SK-N-SH (cell line): ENCODE measurements around the gene HBB. TPM values are rescaled to one million over a fixed set of nuclear protein-coding genes. Genes with fewer than 3 reads are reported as not detected.

Source experiments
- CTCF ChIA-PET: fragments of 300-600, 350-600 bp; formaldehyde crosslinking; extraction: SDS; loops from one replicate; lab custom pipeline; 2021; lab: Yijun Ruan, JAX
- POLR2A ChIA-PET: fragments of 350-600 bp; sonication (Branson Sonifier 250); formaldehyde crosslinking; extraction: SDS; loops from one replicate; lab custom pipeline; 2020; ENCODE audit warnings: antibody characterized with exemption, inconsistent platforms; lab: Yijun Ruan, JAX
- DNase-seq: peaks from one replicate; pipeline ENCODE4 v3.0.0; 2012
- H2AFZ ChIP-seq: fragments of 200-600 bp; sonication (generic); 2 replicates; pipeline ENCODE4 v1.8.1; 2016; ENCODE audit warnings: antibody characterized with exemption, mild to moderate bottlenecking, low read depth
- H3F3A ChIP-seq: fragments of 200-600 bp; sonication (generic); replicated peaks from 2 replicates; pipeline ENCODE3; 2016; ENCODE audit warnings: antibody characterized with exemption, mild to moderate bottlenecking; ENCODE audit not compliant: insufficient read depth
- H3K27ac ChIP-seq, 2 experiments: fragments of 200-500 bp in 1 of 2; fragments of 200-600 bp in 1 of 2; sonication (Bioruptor generic) in 1 of 2; sonication (generic), shearing (Covaris generic) in 1 of 2; 2 replicates each; pipeline versions ENCODE4 v1.5.1 to v1.6.1; 2014 to 2016; ENCODE audit warnings: low read depth in 2 of 2, inconsistent platforms in 1 of 2, low read length in 1 of 2, mild to moderate bottlenecking in 1 of 2, mixed read lengths in 1 of 2
- H3K27me3 ChIP-seq: fragments of 200-600 bp; sonication (generic), shearing (Covaris generic); 2 replicates; pipeline ENCODE4 v1.6.1; 2016; ENCODE audit warnings: mixed run types; ENCODE audit not compliant: insufficient read depth
- H3K36me3 ChIP-seq, 2 experiments: fragments of 200-500 bp in 1 of 2; fragments of 200-600 bp in 1 of 2; sonication (Bioruptor generic) in 1 of 2; sonication (generic) in 1 of 2; replicated peaks in 1 of 2; 2 replicates each; pipeline versions ENCODE3 to v1.5.1; 2014 to 2016; ENCODE audit warnings: low read length in 1 of 2, mild to moderate bottlenecking in 1 of 2; ENCODE audit not compliant: insufficient read depth in 2 of 2, control insufficient read depth in 1 of 2
- H3K4me1 ChIP-seq, 2 experiments: fragments of 200-500 bp in 1 of 2; fragments of 200-600 bp in 1 of 2; sonication (Bioruptor generic) in 1 of 2; sonication (generic), shearing (Covaris generic) in 1 of 2; 2 replicates each; pipeline versions ENCODE4 v1.5.1 to v1.6.1; 2014 to 2016; ENCODE audit warnings: low read depth in 1 of 2, low read length in 1 of 2, mixed run types in 1 of 2; ENCODE audit not compliant: insufficient read depth in 2 of 2, control insufficient read depth in 1 of 2
- H3K4me2 ChIP-seq: fragments of 200-600 bp; sonication (generic), shearing (Covaris generic); 2 replicates; pipeline ENCODE4 v1.6.1; 2017; ENCODE audit warnings: mixed run types
- H3K4me3 ChIP-seq, 2 experiments: fragments of 200-500 bp in 1 of 2; fragments of 200-600 bp in 1 of 2; sonication (Bioruptor generic) in 1 of 2; sonication (generic), shearing (Covaris generic) in 1 of 2; 2 replicates each; pipeline versions ENCODE4 v1.5.1 to v1.8.1; 2014 to 2016; ENCODE audit warnings: low read depth in 2 of 2, inconsistent platforms in 1 of 2, low read length in 1 of 2, mild to moderate bottlenecking in 1 of 2, mixed read lengths in 1 of 2, moderate library complexity in 1 of 2
- H3K79me2 ChIP-seq: fragments of 200-600 bp; sonication (generic); 2 replicates; pipeline ENCODE4 v1.8.1; 2017; ENCODE audit warnings: mild to moderate bottlenecking; ENCODE audit not compliant: insufficient read depth
- H3K9ac ChIP-seq: fragments of 200-600 bp; sonication (generic); 2 replicates; pipeline ENCODE4 v1.6.1; 2017; ENCODE audit warnings: mixed run types
- H3K9me2 ChIP-seq: fragments of 200-600 bp; sonication (generic); 2 replicates; pipeline ENCODE4 v1.6.1; 2017; ENCODE audit warnings: mixed run types
- H3K9me3 ChIP-seq: fragments of 200-600 bp; sonication (generic); 2 replicates; pipeline ENCODE4 v1.6.1; 2017; ENCODE audit warnings: mixed run types, mild to moderate bottlenecking, moderate library complexity
- H4K20me1 ChIP-seq: fragments of 200-600 bp; sonication (generic); 2 replicates; pipeline ENCODE4 v1.6.1; 2017; ENCODE audit warnings: mild to moderate bottlenecking, mixed run types; ENCODE audit not compliant: insufficient read depth
- EZH2phosphoT487 ChIP-seq: fragments of 200-600 bp; sonication (generic); IDR thresholded peaks from 2 replicates; pipeline ENCODE4 v1.6.1; 2017; ENCODE audit warnings: low read depth, mixed run types, mild to moderate bottlenecking, antibody characterized with exemption, moderate library complexity, borderline replicate concordance
- FOXJ3 ChIP-seq: sonication (generic); formaldehyde crosslinking; IDR thresholded peaks from 2 replicates; pipeline ENCODE4 v1.5.1; 2020; ENCODE audit warnings: mild to moderate bottlenecking, missing genetic modification reagents
- FOXM1 ChIP-seq: IDR thresholded peaks from 2 replicates; pipeline ENCODE4 v1.4.0; 2012; ENCODE audit warnings: low read depth, mild to moderate bottlenecking
- GATA2 ChIP-seq: sonication (generic); formaldehyde crosslinking; IDR thresholded peaks from 2 replicates; pipeline ENCODE4 v1.5.0; 2020; ENCODE audit warnings: mild to moderate bottlenecking, missing genetic modification reagents
- MXI1 ChIP-seq: IDR thresholded peaks from 2 replicates; pipeline ENCODE4 v1.6.1; 2012; ENCODE audit warnings: mild to moderate bottlenecking, low read depth, low read length, improper control_type of control experiment
- NFIC ChIP-seq: IDR thresholded peaks from 2 replicates; pipeline ENCODE4 v1.4.0; 2012; ENCODE audit warnings: borderline replicate concordance
- POLR2AphosphoS5 ChIP-seq: IDR thresholded peaks from 2 replicates; pipeline ENCODE4 v1.6.1; 2012; ENCODE audit warnings: low read depth, low read length
- RAD21 ChIP-seq: IDR thresholded peaks from 2 replicates; pipeline ENCODE4 v1.6.1; 2012; ENCODE audit warnings: mild to moderate bottlenecking, low read length
- RCOR1 ChIP-seq: fragments of 150-350 bp; IDR thresholded peaks from 2 replicates; pipeline ENCODE4 v1.6.1; 2017; ENCODE audit warnings: antibody characterized with exemption, low read length
- WGBS: methylation state at CpG from one replicate; pipeline ENCODE4 v1.1.6; 2017; ENCODE audit warnings: low lambda C conversion rate; 5-methylcytosine and 5-hydroxymethylcytosine counted together
- polyA plus RNA-seq, 3 experiments: library from polyadenylated mRNA; depleted of rRNA; stranded (reverse); fragments of >200 nt; gene quantifications; 2 replicates each; pipeline ENCODE4 v1.2.3, GENCODE V29; 2012
- TF ChIP-seq, protein P1 (sequence below): IDR thresholded peaks from 2 replicates; pipeline ENCODE4 v1.4.0; 2012; ENCODE audit warnings: low read depth, borderline replicate concordance
- TF ChIP-seq, protein P2 (sequence below): fragments of 150-350 bp; IDR thresholded peaks from 2 replicates; pipeline ENCODE4 v1.6.1; 2016; ENCODE audit warnings: mild to moderate bottlenecking, low read depth, low read length
- TF ChIP-seq, protein P3 (sequence below): IDR thresholded peaks from 2 replicates; pipeline ENCODE4 v1.4.0; 2012; ENCODE audit warnings: low read depth

Gene HBB
- polyA plus RNA-seq, 1 of the 3 experiments (the other 2 are of a cell fraction) = not detected

DNA sequence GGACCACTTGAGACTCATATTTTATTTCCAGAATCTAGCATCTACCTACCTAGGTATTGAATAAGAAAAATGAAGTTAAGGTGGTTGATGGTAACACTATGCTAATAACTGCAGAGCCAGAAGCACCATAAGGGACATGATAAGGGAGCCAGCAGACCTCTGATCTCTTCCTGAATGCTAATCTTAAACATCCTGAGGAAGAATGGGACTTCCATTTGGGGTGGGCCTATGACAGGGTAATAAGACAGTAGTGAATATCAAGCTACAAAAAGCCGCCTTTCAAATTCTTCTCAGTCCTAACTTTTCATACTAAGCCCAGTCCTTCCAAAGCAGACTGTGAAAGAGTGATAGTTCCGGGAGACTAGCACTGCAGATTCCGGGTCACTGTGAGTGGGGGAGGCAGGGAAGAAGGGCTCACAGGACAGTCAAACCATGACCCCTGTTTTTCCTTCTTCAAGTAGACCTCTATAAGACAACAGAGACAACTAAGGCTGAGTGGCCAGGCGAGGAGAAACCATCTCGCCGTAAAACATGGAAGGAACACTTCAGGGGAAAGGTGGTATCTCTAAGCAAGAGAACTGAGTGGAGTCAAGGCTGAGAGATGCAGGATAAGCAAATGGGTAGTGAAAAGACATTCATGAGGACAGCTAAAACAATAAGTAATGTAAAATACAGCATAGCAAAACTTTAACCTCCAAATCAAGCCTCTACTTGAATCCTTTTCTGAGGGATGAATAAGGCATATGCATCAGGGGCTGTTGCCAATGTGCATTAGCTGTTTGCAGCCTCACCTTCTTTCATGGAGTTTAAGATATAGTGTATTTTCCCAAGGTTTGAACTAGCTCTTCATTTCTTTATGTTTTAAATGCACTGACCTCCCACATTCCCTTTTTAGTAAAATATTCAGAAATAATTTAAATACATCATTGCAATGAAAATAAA, 2.1 kb downstream of the HBB start:
- no peaks in the 10 kb centered on the region for H4K20me1 ChIP-seq
- 11% methylated on average over 6 of the region's 6 CpGs for WGBS
- no peaks in the 10 kb centered on the region for H3K27me3 ChIP-seq
- H3K9me3 ChIP-seq = no peaks in the 10 kb centered on the region
- H3K4me3 ChIP-seq = no peak overlapping the region
- ChIA-PET POLR2A (no interaction called here), CTCF (no interaction called here)
- no peak overlapping the region for H3K4me2 ChIP-seq
- H2AFZ ChIP-seq = no peak overlapping the region
- H3K27ac ChIP-seq = no peak overlapping the region
- no peaks in the 10 kb centered on the region for H3K79me2 ChIP-seq
- no peaks in the 10 kb centered on the region for H3K4me1 ChIP-seq
- no peak for TF ChIP-seq NFIC
- TF ChIP-seq POLR2AphosphoS5 = no peak
- TF ChIP-seq GATA2 (CRISPR knock-in tag) = no peak
- no peak for TF ChIP-seq FOXJ3 (CRISPR knock-in tag)
- TF ChIP-seq, protein P1, sequence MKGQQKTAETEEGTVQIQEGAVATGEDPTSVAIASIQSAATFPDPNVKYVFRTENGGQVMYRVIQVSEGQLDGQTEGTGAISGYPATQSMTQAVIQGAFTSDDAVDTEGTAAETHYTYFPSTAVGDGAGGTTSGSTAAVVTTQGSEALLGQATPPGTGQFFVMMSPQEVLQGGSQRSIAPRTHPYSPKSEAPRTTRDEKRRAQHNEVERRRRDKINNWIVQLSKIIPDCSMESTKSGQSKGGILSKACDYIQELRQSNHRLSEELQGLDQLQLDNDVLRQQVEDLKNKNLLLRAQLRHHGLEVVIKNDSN = no peak
- no peak for TF ChIP-seq FOXM1
- no peaks in the 10 kb centered on the region for H3F3A ChIP-seq
- no peak overlapping the region for H3K9ac ChIP-seq
- H3K36me3 ChIP-seq = no peaks in the 10 kb centered on the region
- no peaks in the 10 kb centered on the region for H3K9me2 ChIP-seq
- DNase-seq = no peak

- DNase-seq = no peak
Measured at GRCh38 chr11:5223686-5224085, 3.2 kb downstream of the HBB start.

More at GRCh38 chr11:5223686-5224085, 3.2 kb downstream of the HBB start:
- ChIA-PET CTCF (no interaction called here), POLR2A (no interaction called here)
- no peak overlapping the region for H3K4me3 ChIP-seq
- H3K4me2 ChIP-seq = no peak overlapping the region
- H3K9ac ChIP-seq = no peak overlapping the region
- no peaks in the 10 kb centered on the region for H3K9me3 ChIP-seq
- H3F3A ChIP-seq = no peaks in the 10 kb centered on the region
- no peak for TF ChIP-seq RAD21
- no peak for TF ChIP-seq MXI1
- no peak for TF ChIP-seq RCOR1
- TF ChIP-seq EZH2phosphoT487 = no peak
- TF ChIP-seq, protein P2, sequence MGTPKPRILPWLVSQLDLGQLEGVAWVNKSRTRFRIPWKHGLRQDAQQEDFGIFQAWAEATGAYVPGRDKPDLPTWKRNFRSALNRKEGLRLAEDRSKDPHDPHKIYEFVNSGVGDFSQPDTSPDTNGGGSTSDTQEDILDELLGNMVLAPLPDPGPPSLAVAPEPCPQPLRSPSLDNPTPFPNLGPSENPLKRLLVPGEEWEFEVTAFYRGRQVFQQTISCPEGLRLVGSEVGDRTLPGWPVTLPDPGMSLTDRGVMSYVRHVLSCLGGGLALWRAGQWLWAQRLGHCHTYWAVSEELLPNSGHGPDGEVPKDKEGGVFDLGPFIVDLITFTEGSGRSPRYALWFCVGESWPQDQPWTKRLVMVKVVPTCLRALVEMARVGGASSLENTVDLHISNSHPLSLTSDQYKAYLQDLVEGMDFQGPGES = no peak
- TF ChIP-seq, protein P3, sequence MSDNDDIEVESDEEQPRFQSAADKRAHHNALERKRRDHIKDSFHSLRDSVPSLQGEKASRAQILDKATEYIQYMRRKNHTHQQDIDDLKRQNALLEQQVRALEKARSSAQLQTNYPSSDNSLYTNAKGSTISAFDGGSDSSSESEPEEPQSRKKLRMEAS = no peak
- no peaks in the 10 kb centered on the region for H3K9me2 ChIP-seq
- no peak overlapping the region for H3K27ac ChIP-seq
- H3K4me1 ChIP-seq = no peaks in the 10 kb centered on the region
- H2AFZ ChIP-seq = no peak overlapping the region
- H3K36me3 ChIP-seq = no peaks in the 10 kb centered on the region
- 9% methylated on average over 1 of the region's 1 CpG for WGBS
- no peaks in the 10 kb centered on the region for H3K79me2 ChIP-seq
- no peaks in the 10 kb centered on the region for H4K20me1 ChIP-seq
- H3K27me3 ChIP-seq = no peaks in the 10 kb centered on the region
